SK-N-SH (cell line): ENCODE measurements around the gene SLC2A9.

ENCODE experiments used
- FOXM1 ChIP-seq: IDR thresholded peaks from 2 replicates; pipeline ENCODE4 v1.4.0; 2012; ENCODE audit warnings: low read depth, mild to moderate bottlenecking
- NFIC ChIP-seq: IDR thresholded peaks from 2 replicates; pipeline ENCODE4 v1.4.0; 2012; ENCODE audit warnings: borderline replicate concordance

- TF ChIP-seq FOXM1: no peak
- TF ChIP-seq NFIC: no peak
Observed at GRCh38 chr4:10050721-10051120, 29.4 kb upstream of the SLC2A9 start.
